ENCODE data around the gene CDK5RAP1. TPM values are rescaled to one million over a fixed set of nuclear protein-coding genes. Genes with fewer than 3 reads are reported as not detected.

CDK5RAP1 gene
- 20.5 and 36.1 TPM in 2 replicates for total RNA-seq

GRCh38 chr20:33401184-33401920 lies at the start of gene CDK5RAP1:
Gene CDK5RAP1, minus strand, starts transcription at chr20:33401519. Its CDS starts 4,455 bp downstream, at chr20:33397064.

GRCh38 chr20:33443512-33444239 lies 42.4 kb upstream of the CDK5RAP1 start, which contains the start of gene SNTA1:
Gene SNTA1, minus strand, starts transcription at chr20:33443763. Its CDS starts 143 bp downstream, at chr20:33443620.

Other genes with a start within 250 kb of the CDK5RAP1 start
- gene BPIFA2, start 233.4 kb downstream of the CDK5RAP1 start, total RNA-seq: not detected in 2 replicates
- not detected in 2 replicates for gene BPIFA3, start 184.2 kb downstream of the CDK5RAP1 start, total RNA-seq
- not detected in 2 replicates for gene BPIFA1, start 165.5 kb downstream of the CDK5RAP1 start, total RNA-seq
- not detected in 2 replicates for gene BPIFB1, start 118.3 kb downstream of the CDK5RAP1 start, total RNA-seq
- 15.7 and 20.7 TPM in 2 replicates for gene SNTA1, start 42.2 kb upstream of the CDK5RAP1 start, total RNA-seq
- 4.3 and 6.5 TPM in 2 replicates for gene CBFA2T2, start 88.6 kb upstream of the CDK5RAP1 start, total RNA-seq